OCI-LY1 (cell line): Measurements from ENCODE around the gene NFAM1.

Source experiments
- H2AFZ ChIP-seq: fragments of 200-600 bp; sonication (generic), shearing (Covaris generic); 2 replicates; pipeline ENCODE4 v1.6.0; 2014; ENCODE audit warnings: antibody characterized with exemption, mild to moderate bottlenecking, low read length
- H3F3A ChIP-seq: fragments of 200-600 bp; sonication (generic), shearing (Covaris generic); 2 replicates; pipeline ENCODE4 v1.6.0; 2014; ENCODE audit warnings: mild to moderate bottlenecking, antibody characterized with exemption, low read length, moderate library complexity; ENCODE audit not compliant: insufficient read depth
- H3K27ac ChIP-seq: fragments of 200-600 bp; sonication (generic); 2 replicates; pipeline ENCODE4 v1.5.1; 2014; ENCODE audit warnings: low read length, mixed run types, mild to moderate bottlenecking, low read depth; ENCODE audit not compliant: poor library complexity, severe bottlenecking
- H3K27me3 ChIP-seq: fragments of 200-600 bp; sonication (generic); 2 replicates; pipeline ENCODE4 v1.6.0; 2014; ENCODE audit warnings: antibody characterized with exemption, mild to moderate bottlenecking, low read length, moderate library complexity; ENCODE audit not compliant: insufficient read depth
- H3K36me3 ChIP-seq: fragments of 200-600 bp; sonication (generic); 2 replicates; pipeline ENCODE4 v1.6.1; 2014; ENCODE audit warnings: mild to moderate bottlenecking, antibody characterized with exemption, low read length, moderate library complexity, mixed read lengths; ENCODE audit not compliant: insufficient read depth
- H3K4me1 ChIP-seq: fragments of 200-600 bp; sonication (generic); 2 replicates; pipeline ENCODE4 v1.5.1; 2014; ENCODE audit warnings: mild to moderate bottlenecking, low read length, moderate library complexity; ENCODE audit not compliant: insufficient read depth, severe bottlenecking
- H3K4me2 ChIP-seq: fragments of 200-600 bp; sonication (generic), shearing (Covaris generic); 2 replicates; pipeline ENCODE4 v1.6.1; 2014; ENCODE audit warnings: low read length
- H3K4me3 ChIP-seq: fragments of 200-600 bp; sonication (generic); 2 replicates; pipeline ENCODE4 v1.5.1; 2014; ENCODE audit warnings: low read length, low read depth, mild to moderate bottlenecking, mixed read lengths; ENCODE audit not compliant: poor library complexity, severe bottlenecking
- H3K79me2 ChIP-seq: fragments of 200-600 bp; shearing (Covaris generic); 2 replicates; pipeline ENCODE4 v1.6.1; 2016; ENCODE audit warnings: mixed run types, low read length, mixed read lengths; ENCODE audit not compliant: insufficient read depth
- H3K9ac ChIP-seq: fragments of 200-600 bp; sonication (generic), shearing (Covaris generic); 2 replicates; pipeline ENCODE4 v1.6.1; 2014; ENCODE audit warnings: mild to moderate bottlenecking, low read length, mixed read lengths
- H3K9me2 ChIP-seq: fragments of 200-600 bp; sonication (generic), shearing (Covaris generic); 2 replicates; pipeline ENCODE4 v1.6.1; 2014; ENCODE audit warnings: low read depth, mild to moderate bottlenecking, low read length, mixed read lengths
- H3K9me3 ChIP-seq: fragments of 200-600 bp; shearing (Covaris generic); 2 replicates; pipeline ENCODE4 v1.6.1; 2014; ENCODE audit warnings: low read length, mixed read lengths
- H4K20me1 ChIP-seq: fragments of 200-600 bp; sonication (generic), shearing (Covaris generic); 2 replicates; pipeline ENCODE4 v1.6.0; 2016; ENCODE audit warnings: mild to moderate bottlenecking, low read length; ENCODE audit not compliant: insufficient read depth
- CTCF ChIP-seq: fragments of 200-600 bp; sonication (generic), shearing (Covaris generic); IDR thresholded peaks from 2 replicates; pipeline ENCODE4 v1.5.1; 2017; ENCODE audit warnings: mild to moderate bottlenecking, antibody characterized with exemption, low read length, moderate library complexity, mixed read lengths
- EZH2 ChIP-seq: fragments of 200-600 bp; sonication (generic), shearing (Covaris generic); IDR thresholded peaks from 2 replicates; pipeline ENCODE4 v1.8.0; 2017; ENCODE audit warnings: borderline replicate concordance, mixed run types, mild to moderate bottlenecking, antibody characterized with exemption, low read length, moderate library complexity, mixed read lengths

Gene NFAM1

DNA sequence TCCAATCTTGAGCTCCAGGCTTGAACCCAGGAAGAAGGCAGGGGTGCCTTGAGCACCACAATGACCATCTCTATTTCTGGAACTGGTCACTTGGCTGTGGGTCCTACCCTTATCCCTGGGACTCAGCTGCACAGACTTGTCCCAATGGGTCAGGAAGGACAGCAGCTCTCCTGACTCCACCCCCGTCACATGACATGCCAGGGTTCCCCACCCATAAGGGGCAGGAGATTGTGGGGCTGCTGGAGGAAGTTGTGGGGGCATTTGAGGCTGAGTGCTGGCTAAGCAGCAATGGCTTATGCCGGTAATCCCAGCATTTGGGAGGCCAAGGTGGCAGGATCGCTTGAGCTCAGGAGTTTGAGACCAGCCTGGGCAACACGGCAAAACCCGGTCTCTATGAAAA is 56.2 kb downstream of the NFAM1 start:
- H3K9me2 ChIP-seq = no peaks in the 10 kb centered on the region
- H3K4me1 ChIP-seq = no peaks in the 10 kb centered on the region
- H3K27me3 ChIP-seq = peaks cover 5% of the 10 kb centered on the region; the same call in 1 of the 2 replicates
- no peak overlapping the region for H2AFZ ChIP-seq
- no peaks in the 10 kb centered on the region for H3K36me3 ChIP-seq
- H3K4me3 ChIP-seq = no peak overlapping the region
- no peak for TF ChIP-seq EZH2
- no peak overlapping the region for H3K4me2 ChIP-seq
- no peaks in the 10 kb centered on the region for H3K79me2 ChIP-seq
- no peak overlapping the region for H3K9ac ChIP-seq
- no peak overlapping the region for H3K27ac ChIP-seq
- no peaks in the 10 kb centered on the region for H3F3A ChIP-seq
- H4K20me1 ChIP-seq = no peaks in the 10 kb centered on the region
- H3K9me3 ChIP-seq = no peaks in the 10 kb centered on the region

DNA sequence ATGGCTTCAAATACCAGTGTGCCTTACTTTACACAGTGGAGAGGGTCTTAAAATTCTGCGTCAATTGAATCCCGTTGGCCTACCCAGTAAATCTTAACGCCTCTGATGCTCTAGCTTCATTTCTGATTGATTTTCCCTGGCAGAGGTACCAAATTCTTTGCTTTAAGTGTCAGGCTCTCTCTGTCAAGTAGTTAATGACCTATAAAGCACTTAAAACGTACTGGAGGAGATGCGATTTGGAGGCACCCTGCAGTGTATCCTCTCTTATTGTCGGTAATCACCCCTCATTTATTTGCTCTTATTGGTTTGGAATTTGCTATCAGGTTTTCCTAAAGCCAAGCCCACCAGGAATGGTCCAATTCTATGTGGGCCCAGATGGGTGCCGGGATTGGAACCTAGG is 59.2 kb downstream of the NFAM1 start:
- Histone ChIP-seq H3K36me3 (no peaks in the 10 kb centered on the region), H3K9me3 (no peaks in the 10 kb centered on the region), H3K9ac (no peak overlapping the region), H3K4me1 (peaks cover 14% of the 10 kb centered on the region), H3K9me2 (no peaks in the 10 kb centered on the region), H3K4me3 (no peak overlapping the region), H3F3A (no peaks in the 10 kb centered on the region), H3K4me2 (no peak overlapping the region), H2AFZ (no peak overlapping the region), H3K27me3 (peaks cover 7% of the 10 kb centered on the region), H4K20me1 (no peaks in the 10 kb centered on the region), H3K27ac (no peak overlapping the region), H3K79me2 (no peaks in the 10 kb centered on the region)
- TF ChIP-seq CTCF (no peak), EZH2 (no peak)

- no peak overlapping the region for H3K9ac ChIP-seq
- H3K9me3 ChIP-seq = no peaks in the 10 kb centered on the region
- TF ChIP-seq EZH2 (no peak), CTCF (no peak)
- H2AFZ ChIP-seq = no peak overlapping the region
- no peaks in the 10 kb centered on the region for H3F3A ChIP-seq
- peaks cover 14% of the 10 kb centered on the region for H3K4me1 ChIP-seq
- H3K4me2 ChIP-seq = no peak overlapping the region
- no peaks in the 10 kb centered on the region for H3K9me2 ChIP-seq
- no peaks in the 10 kb centered on the region for H3K36me3 ChIP-seq
- H3K79me2 ChIP-seq = no peaks in the 10 kb centered on the region
- H3K27me3 ChIP-seq = peaks cover 17% of the 10 kb centered on the region
- H3K4me3 ChIP-seq = no peak overlapping the region
- no peaks in the 10 kb centered on the region for H4K20me1 ChIP-seq
- H3K27ac ChIP-seq = no peak overlapping the region
Observed at GRCh38 chr22:42371501-42371900, 60.7 kb downstream of the NFAM1 start.

- Histone ChIP-seq H2AFZ (no peak overlapping the region), H3K9me2 (no peaks in the 10 kb centered on the region), H3K79me2 (no peaks in the 10 kb centered on the region), H3K27ac (no peak overlapping the region), H3K27me3 (peaks cover 17% of the 10 kb centered on the region), H3F3A (no peaks in the 10 kb centered on the region), H3K4me2 (no peak overlapping the region), H3K4me1 (peaks cover 14% of the 10 kb centered on the region), H3K9ac (no peak overlapping the region), H4K20me1 (no peaks in the 10 kb centered on the region), H3K36me3 (no peaks in the 10 kb centered on the region), H3K9me3 (no peaks in the 10 kb centered on the region), H3K4me3 (no peak overlapping the region)
- no peak for TF ChIP-seq EZH2
- TF ChIP-seq CTCF = no peak
Observed at GRCh38 chr22:42371099-42371498, 61.1 kb downstream of the NFAM1 start.
